Right renal pelvis (tissue), 4 donors: Measurements from ENCODE around the gene ARL15. TPM values are rescaled to one million over a fixed set of nuclear protein-coding genes. Genes with fewer than 3 reads are reported as not detected.

Source experiments
- DNase-seq, 4 donors: peaks; one replicate each; pipeline ENCODE4 v3.0.0-alpha.2; 2013; ENCODE audit warnings: low read depth in 4 of 4, low spot score in 3 of 4, missing footprints in 1 of 4
- polyA plus RNA-seq, 4 donors: library from polyadenylated mRNA; unstranded; fragments of 120-200 nt; gene quantifications; one replicate each; pipeline ENCODE4 v1.2.1, GENCODE V29; 2013; ENCODE audit not compliant: insufficient read length in 4 of 4

The ARL15 gene
- polyA plus RNA-seq, 4 donors = 28.3 to 38.5 (median 36.5) TPM

- no peak for DNase-seq
Measured at GRCh38 chr5:54165687-54166086, 144.7 kb downstream of the ARL15 start.

- DNase-seq = no peak
Measured at GRCh38 chr5:54162184-54162583, 148.2 kb downstream of the ARL15 start.

DNA sequence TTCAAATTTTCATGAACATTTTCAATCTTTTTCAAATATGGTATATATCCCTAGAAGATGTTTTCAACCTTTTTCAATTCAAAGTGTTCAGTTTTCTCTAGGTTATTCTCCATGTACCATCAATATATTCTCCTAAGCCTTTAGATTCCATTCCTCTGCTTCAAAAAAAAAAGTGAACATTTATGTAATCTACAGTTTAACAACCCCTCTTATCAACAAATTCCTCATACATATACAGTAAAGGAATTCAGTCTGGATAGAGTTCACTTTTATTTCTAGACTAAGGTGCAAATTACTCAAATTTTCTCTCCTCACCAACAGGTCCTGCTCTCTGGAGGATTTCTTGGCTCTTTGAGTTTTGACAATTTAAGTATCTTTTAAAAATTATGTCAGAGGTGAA is 150.0 kb downstream of the ARL15 start:
- DNase-seq = no peak

GRCh38 chr5:54159893-54160195 is 150.5 kb downstream of the ARL15 start:
- DNase-seq = no peak

- DNase-seq = no peak
Measured at GRCh38 chr5:54159153-54159892, 151.1 kb downstream of the ARL15 start.

GRCh38 chr5:54156577-54156976 is 153.8 kb downstream of the ARL15 start:
- no peak for DNase-seq

DNA sequence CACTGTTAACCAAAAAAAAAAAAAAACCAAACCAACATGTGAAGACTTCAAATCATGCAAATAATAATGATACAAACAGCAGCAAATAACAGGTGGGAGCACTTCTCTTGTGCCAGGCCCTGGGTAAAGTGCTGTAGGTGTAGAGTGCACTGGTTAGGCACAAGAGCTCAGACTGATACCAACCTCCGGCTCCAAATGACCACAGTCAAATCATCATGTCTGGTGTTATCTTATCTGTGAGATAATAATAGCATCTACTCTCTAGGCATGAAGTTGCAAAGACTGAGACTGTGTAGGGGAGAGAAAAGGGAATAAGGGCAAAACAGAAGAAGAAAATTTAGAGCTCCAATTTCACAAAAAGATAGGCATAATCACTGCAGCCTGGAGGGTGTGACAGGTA is 159.5 kb downstream of the ARL15 start:
- no peak for DNase-seq

DNA sequence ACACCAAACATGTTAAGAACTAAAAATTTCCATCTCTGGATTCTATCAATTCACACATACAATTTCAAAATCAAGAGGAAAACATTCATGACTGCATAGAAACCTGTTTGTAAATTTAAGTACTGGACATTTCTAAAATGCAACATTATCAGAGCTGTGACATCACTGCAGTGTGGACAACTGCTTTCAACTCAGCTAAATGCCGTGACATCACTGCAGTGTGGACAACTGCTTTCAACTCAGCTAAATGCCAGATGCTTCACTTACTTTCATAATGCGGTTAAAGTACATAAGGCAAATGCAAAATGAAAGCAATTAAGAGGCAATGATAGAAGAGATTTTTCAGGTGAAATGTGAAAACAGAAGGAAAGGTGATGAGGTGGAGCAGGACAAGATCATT is 161.5 kb downstream of the ARL15 start:
- no peak for DNase-seq

- DNase-seq = no peak
Measured at GRCh38 chr5:54148067-54148845, 162.1 kb downstream of the ARL15 start.

DNA sequence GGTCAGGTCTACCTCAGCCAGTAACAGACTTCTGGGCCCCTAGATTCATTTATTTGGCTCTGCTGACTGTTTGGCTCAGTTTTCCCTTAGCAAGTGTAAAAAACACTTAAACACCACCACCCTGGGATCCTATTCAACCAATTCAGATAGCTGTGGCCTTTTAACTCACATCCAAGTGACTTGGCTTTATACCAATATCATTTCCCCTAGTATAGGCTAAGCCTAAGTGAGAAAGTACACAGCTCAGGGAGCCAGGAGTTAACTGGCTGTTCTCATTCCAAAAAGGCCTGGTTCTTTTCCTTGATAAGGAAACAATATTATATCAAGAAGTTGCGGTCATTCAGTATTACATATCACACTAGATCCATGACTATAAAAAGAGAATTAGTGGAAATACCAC is 163.5 kb downstream of the ARL15 start:
- DNase-seq = no peak

GRCh38 chr5:54146390-54146789 is 164.0 kb downstream of the ARL15 start:
- no peak for DNase-seq

DNA sequence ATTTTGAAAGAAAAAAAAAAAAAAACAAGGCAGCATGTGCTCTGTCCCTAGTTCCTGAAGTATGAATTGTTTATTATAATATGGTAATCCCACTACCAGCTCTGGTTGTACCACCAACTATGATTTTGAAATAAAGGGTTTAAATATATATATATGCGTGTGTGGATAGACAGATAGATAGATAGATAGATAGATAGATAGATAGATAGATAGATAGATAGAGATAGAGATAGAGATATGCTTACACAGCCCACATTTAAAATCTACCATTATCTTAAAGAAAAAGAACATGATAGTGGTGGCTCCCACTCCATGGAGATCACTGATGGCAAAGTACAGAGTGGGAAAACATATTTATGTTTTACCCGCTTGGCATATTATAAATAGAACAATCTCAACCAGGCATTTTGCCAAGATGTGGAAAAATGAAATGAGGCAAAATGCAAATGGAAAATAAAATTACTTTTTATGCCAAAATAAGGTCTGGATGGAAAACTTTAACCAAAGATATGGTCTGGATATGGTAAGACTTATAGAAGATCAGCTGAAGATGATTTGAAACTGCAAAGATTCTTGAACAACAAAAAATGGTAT is 170.0 kb downstream of the ARL15 start:
- no peak for DNase-seq

GRCh38 chr5:54136516-54137440 is 173.6 kb downstream of the ARL15 start:
- no peak for DNase-seq

DNA sequence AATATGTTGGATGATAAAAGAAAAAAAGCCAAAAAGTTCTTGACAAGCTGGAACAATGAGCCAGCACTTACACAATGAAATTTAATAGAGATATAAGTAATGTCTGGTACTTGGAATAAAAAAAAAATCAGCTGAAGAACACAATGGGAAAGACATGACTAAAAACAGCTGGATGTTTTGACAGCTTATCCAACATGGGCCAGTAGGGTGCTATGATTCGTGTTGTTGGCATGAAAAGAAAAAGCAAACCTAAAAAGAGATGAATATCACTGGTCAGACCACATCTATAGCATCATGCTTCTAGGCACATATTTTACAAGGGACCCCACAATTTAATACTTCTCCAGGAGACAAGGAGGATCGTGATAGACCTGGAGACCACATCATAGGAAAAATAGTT is 175.3 kb downstream of the ARL15 start:
- no peak for DNase-seq

DNA sequence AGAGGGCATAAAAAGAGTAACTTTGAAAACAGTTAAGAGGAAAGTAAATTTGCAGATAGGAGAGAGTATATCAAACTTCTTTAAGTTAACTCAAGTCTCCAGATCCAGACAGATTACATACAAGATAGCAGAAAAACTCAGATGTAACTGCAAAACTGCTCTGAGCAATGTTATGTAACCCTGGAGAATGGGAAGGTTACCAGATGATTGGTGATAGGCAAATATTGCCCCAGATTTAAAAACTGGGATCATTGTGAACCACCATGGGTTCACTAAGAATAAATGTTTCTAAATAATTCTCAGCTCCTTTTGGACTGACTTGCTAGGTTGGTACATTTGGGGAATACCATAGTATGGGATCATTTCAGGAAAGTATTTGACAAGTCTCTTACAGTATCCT is 176.5 kb downstream of the ARL15 start:
- DNase-seq = no peak

- DNase-seq = no peak
Measured at GRCh38 chr5:54120473-54120872, 189.9 kb downstream of the ARL15 start.

- no peak for DNase-seq
Measured at GRCh38 chr5:54117957-54118356, 192.4 kb downstream of the ARL15 start.

GRCh38 chr5:54115735-54116403 is 194.5 kb downstream of the ARL15 start:
- no peak for DNase-seq

DNA sequence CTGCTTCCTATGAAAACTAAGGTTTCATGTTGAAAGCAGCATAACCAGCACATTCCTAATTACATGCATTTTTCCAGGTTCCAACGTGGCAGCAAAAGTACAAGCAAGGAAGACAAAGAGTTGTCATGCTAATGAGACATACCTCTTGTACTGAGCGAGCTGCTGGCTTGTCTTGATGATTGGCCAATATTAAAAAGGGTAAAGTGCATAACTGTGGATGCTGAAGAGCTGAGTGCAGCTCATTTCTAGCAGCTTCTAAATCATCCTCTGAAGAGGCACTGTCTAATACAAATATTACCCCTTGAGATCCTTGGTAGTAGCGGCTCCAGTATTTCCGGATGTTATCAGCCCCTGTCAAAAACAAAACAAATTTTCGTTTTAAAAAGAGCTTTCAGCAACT is 197.3 kb downstream of the ARL15 start:
- no peak for DNase-seq

- no peak for DNase-seq
Measured at GRCh38 chr5:54109626-54110330, 200.6 kb downstream of the ARL15 start.
